Measurements from ENCODE around the gene TRIM22.
A peak's percentile ranks its signal among the peaks of the same experiment; 100 is the strongest.
"Not testable (repeated sequence)": the region's sequence is repeated elsewhere in the genome, so short reads cannot be mapped to it uniquely, and the experiment has no call there.

TRIM22 gene

GRCh38 chr11:5690216-5690615 lies 626 bp downstream of the TRIM22 start:
- no peaks in the 10 kb centered on the region for H3K27me3 ChIP-seq
- H3K9ac ChIP-seq: peak overlapping the region; percentile 87
- peak overlapping the region; percentile 98 for H3K4me2 ChIP-seq
- H4K20me1 ChIP-seq: peaks cover 3% of the 10 kb centered on the region; the same call in 1 of the 2 replicates
- H3K36me3 ChIP-seq: peaks cover 20% of the 10 kb centered on the region
- peak overlapping the region; percentile 73 for H3K4me3 ChIP-seq
- TF ChIP-seq Cebpa-rat (IDR thresholded peaks at IDR 0.05): no peak
- no peaks in the 10 kb centered on the region for H3K9me3 ChIP-seq
- H3K4me1 ChIP-seq: peaks cover 36% of the 10 kb centered on the region
- H3K27ac ChIP-seq: peak overlapping the region; percentile 88

DNA sequence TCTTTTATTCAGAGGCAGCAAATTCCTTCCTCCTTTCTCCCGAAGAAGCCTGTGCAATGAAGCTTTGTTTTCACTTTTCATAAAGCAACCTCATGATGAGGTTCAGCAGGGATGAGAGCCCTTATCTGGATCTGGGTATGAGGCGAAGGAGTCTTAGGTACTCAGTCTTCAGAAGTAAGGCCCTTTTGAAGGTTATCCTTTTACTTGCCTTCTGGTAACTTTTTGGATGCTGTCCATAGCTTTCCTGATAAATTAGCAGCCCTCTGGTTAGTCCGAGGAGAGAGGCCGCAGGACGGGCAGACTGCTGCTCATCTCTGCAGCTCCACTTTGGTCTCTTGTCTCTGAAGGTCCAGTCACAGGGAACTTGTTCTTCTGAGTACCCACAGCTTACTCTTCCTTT lies 1.1 kb downstream of the TRIM22 start:
- Histone ChIP-seq H3K4me3 (peak overlapping the region; percentile 73), H3K27ac (peak overlapping the region; percentile 88), H3K27me3 (no peaks in the 10 kb centered on the region), H3K4me2 (peak overlapping the region; percentile 98), H3K9ac (peak overlapping the region; percentile 87), H4K20me1 (peaks cover 8% of the 10 kb centered on the region; the same call in 1 of the 2 replicates), H3K36me3 (peaks cover 23% of the 10 kb centered on the region), H3K9me3 (no peaks in the 10 kb centered on the region), H3K4me1 (peaks cover 34% of the 10 kb centered on the region)
- no peak for TF ChIP-seq Cebpa-rat (IDR thresholded peaks at IDR 0.05)

DNA sequence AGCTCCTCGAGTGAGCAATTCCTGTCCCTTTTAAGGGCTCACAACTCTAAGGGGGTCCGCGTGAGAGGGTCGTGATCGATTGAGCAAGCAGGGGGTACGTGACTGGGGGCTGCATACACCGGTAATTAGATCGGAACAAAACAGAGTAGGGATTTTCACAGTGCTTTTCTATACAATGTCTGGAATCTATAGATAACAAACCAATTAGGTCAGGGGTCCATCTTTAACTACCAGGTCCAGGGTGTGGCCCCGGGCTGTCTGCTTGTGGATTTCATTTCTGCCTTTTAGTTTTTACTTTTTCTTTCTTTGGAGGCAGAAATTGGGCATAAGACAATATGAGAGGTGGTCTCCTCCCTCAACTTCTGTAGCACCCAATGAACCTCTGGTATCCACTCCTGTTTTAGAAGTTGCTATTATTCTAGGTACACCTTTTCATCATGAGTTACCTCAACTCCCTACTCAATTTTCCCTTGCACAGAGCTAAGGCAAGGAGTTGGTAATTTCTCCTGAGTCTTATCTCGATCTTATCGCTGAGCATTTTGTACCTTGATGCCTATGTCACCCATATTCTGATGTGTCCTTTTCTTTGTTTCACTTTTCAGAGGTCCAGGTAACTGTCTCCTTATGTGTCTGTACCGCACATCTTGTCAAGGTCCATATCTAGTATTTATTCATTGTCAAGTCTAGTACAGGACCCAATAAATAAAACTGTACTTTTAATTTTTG lies 1.8 kb downstream of the TRIM22 start:
- Histone ChIP-seq H3K9ac (peak overlapping the region; percentile 87), H3K4me2 (peak overlapping the region; percentile 98), H3K36me3 (peaks cover 30% of the 10 kb centered on the region), H3K27ac (peak overlapping the region; percentile 88), H3K4me3 (peak overlapping the region; percentile 73), H3K4me1 (peaks cover 34% of the 10 kb centered on the region), H4K20me1 (peaks cover 15% of the 10 kb centered on the region; the same call in 1 of the 2 replicates)
- not testable (repeated sequence) for H3K27me3 ChIP-seq, H3K9me3 ChIP-seq

- H3K9ac ChIP-seq: peak overlapping the region; percentile 87
- peaks cover 21% of the 10 kb centered on the region; the same call in 1 of the 2 replicates for H4K20me1 ChIP-seq
- peak overlapping the region; percentile 88 for H3K27ac ChIP-seq
- H3K4me3 ChIP-seq: peak overlapping the region; percentile 73
- H3K27me3 ChIP-seq: no peaks in the 10 kb centered on the region
- peaks cover 34% of the 10 kb centered on the region for H3K4me1 ChIP-seq
- no peaks in the 10 kb centered on the region for H3K9me3 ChIP-seq
- peak overlapping the region; percentile 98 for H3K4me2 ChIP-seq
- H3K36me3 ChIP-seq: peaks cover 36% of the 10 kb centered on the region
- TF ChIP-seq Cebpa-rat (IDR thresholded peaks at IDR 0.05): no peak
These were observed 2.4 kb downstream of the TRIM22 start for GRCh38 chr11:5691964-5692361.

- Histone ChIP-seq H3K9me3 (no peaks in the 10 kb centered on the region), H3K27ac (no peak overlapping the region), H3K4me1 (peaks cover 22% of the 10 kb centered on the region), H3K9ac (no peak overlapping the region), H3K4me2 (no peak overlapping the region), H4K20me1 (peaks cover 24% of the 10 kb centered on the region; the same call in 1 of the 2 replicates), H3K4me3 (no peak overlapping the region), H3K27me3 (no peaks in the 10 kb centered on the region), H3K36me3 (peaks cover 57% of the 10 kb centered on the region)
- TF ChIP-seq Cebpa-rat (IDR thresholded peaks at IDR 0.05): no peak
These were observed 5.1 kb downstream of the TRIM22 start for GRCh38 chr11:5694642-5695041.

DNA sequence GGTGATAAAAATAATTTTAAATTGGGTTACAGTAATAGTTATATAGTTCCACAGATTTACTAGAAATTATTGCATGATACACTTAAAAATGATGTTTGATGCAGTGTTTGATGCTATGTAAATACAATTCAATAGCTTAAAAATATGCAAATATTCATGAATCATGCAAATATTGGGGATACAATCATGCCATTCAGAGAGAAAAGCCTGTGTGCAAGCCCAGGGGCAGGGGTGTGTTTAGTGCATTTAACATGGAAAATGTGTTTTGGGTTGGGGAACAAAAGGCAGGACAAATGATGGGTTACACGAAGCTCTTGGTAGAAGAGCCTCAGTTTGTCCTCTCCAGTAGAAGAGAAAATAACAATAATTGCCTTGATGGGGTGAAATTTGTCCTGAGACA lies 6.0 kb downstream of the TRIM22 start:
- no peak for TF ChIP-seq Cebpa-rat (IDR thresholded peaks at IDR 0.05)
- Histone ChIP-seq H4K20me1 (peaks cover 24% of the 10 kb centered on the region; the same call in 1 of the 2 replicates), H3K9ac (no peak overlapping the region), H3K4me3 (no peak overlapping the region), H3K27ac (no peak overlapping the region), H3K4me1 (peaks cover 22% of the 10 kb centered on the region), H3K36me3 (peaks cover 62% of the 10 kb centered on the region), H3K27me3 (no peaks in the 10 kb centered on the region), H3K4me2 (no peak overlapping the region), H3K9me3 (no peaks in the 10 kb centered on the region)

DNA sequence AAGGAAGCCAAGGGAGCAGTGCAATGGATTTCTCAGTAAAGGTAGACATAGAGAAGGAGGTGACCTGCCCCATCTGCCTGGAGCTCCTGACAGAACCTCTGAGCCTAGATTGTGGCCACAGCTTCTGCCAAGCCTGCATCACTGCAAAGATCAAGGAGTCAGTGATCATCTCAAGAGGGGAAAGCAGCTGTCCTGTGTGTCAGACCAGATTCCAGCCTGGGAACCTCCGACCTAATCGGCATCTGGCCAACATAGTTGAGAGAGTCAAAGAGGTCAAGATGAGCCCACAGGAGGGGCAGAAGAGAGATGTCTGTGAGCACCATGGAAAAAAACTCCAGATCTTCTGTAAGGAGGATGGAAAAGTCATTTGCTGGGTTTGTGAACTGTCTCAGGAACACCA lies 6.6 kb downstream of the TRIM22 start:
- Histone ChIP-seq H3K9ac (no peak overlapping the region), H3K36me3 (peaks cover 65% of the 10 kb centered on the region), H3K27ac (no peak overlapping the region), H3K4me2 (no peak overlapping the region), H3K4me1 (peaks cover 22% of the 10 kb centered on the region), H3K27me3 (no peaks in the 10 kb centered on the region), H3K4me3 (no peak overlapping the region), H4K20me1 (peaks cover 24% of the 10 kb centered on the region; the same call in 1 of the 2 replicates), H3K9me3 (no peaks in the 10 kb centered on the region)
- TF ChIP-seq Cebpa-rat (IDR thresholded peaks at IDR 0.05): no peak

DNA sequence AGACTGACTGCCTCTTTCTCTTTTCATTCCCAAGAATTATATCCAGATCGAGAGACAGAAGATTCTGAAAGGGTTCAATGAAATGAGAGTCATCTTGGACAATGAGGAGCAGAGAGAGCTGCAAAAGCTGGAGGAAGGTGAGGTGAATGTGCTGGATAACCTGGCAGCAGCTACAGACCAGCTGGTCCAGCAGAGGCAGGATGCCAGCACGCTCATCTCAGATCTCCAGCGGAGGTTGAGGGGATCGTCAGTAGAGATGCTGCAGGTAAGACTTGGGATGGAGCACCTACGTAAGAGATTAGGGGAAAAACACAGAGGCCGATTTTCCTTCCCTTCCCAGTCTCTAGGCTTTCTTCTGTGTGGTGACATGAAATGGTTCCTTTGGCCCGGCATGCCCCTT lies 8.7 kb downstream of the TRIM22 start:
- Histone ChIP-seq H3K9me3 (no peaks in the 10 kb centered on the region), H3K36me3 (peaks cover 75% of the 10 kb centered on the region), H3K4me1 (peaks cover 8% of the 10 kb centered on the region; the same call in 1 of the 2 replicates), H3K27me3 (no peaks in the 10 kb centered on the region), H3K4me3 (no peak overlapping the region), H3K27ac (no peak overlapping the region), H3K9ac (no peak overlapping the region), H3K4me2 (no peak overlapping the region), H4K20me1 (peaks cover 24% of the 10 kb centered on the region; the same call in 1 of the 2 replicates)
- no peak for TF ChIP-seq Cebpa-rat (IDR thresholded peaks at IDR 0.05)

- H3K4me2 ChIP-seq: no peak overlapping the region
- no peaks in the 10 kb centered on the region for H3K4me1 ChIP-seq
- H3K9ac ChIP-seq: no peak overlapping the region
- H3K27me3 ChIP-seq: no peaks in the 10 kb centered on the region
- H3K36me3 ChIP-seq: peaks cover 78% of the 10 kb centered on the region
- TF ChIP-seq Cebpa-rat (IDR thresholded peaks at IDR 0.05): no peak
- no peaks in the 10 kb centered on the region for H3K9me3 ChIP-seq
- peaks cover 18% of the 10 kb centered on the region; the same call in 1 of the 2 replicates for H4K20me1 ChIP-seq
- H3K27ac ChIP-seq: no peak overlapping the region
- H3K4me3 ChIP-seq: no peak overlapping the region
These were observed 10.9 kb downstream of the TRIM22 start for GRCh38 chr11:5700421-5701054.

DNA sequence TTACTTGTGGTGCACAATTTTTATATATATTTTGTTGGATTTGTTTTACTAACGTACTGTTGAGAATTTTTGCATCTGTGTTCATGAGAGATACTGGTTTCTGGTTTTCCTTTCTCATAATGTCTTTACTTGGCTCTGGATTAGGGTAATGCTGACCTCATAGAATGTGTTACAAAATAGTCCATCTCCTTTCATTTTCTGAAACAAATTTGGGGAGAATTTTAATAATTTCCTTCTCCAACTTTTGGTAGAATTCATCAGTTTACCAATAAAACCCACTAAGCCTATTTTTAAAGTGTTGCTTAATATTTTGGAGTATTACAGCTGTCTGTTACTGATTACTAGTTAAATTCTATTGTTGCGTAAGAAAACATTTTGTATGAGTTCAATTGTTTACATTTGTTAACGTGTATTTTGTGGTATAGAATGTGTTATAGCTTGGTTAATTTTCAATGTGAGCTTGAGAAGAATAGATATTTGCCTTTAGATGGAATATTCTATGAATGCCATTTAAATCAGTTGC lies 11.5 kb downstream of the TRIM22 start:
- H3K4me1 ChIP-seq: no peaks in the 10 kb centered on the region
- no peak overlapping the region for H3K9ac ChIP-seq
- H3K36me3 ChIP-seq: peaks cover 78% of the 10 kb centered on the region
- peaks cover 12% of the 10 kb centered on the region; the same call in 1 of the 2 replicates for H4K20me1 ChIP-seq
- H3K4me3 ChIP-seq: no peak overlapping the region
- H3K4me2 ChIP-seq: no peak overlapping the region
- no peaks in the 10 kb centered on the region for H3K27me3 ChIP-seq
- H3K9me3 ChIP-seq: no peaks in the 10 kb centered on the region
- no peak for TF ChIP-seq Cebpa-rat (IDR thresholded peaks at IDR 0.05)
- no peak overlapping the region for H3K27ac ChIP-seq
